HUES6 (cell line): ENCODE data around the gene ATG10.
"Not testable (repeated sequence)": the region's sequence is repeated elsewhere in the genome, so short reads cannot be mapped to it uniquely, and the experiment has no call there.

Experiments
- H3K27ac ChIP-seq: 2 replicates; pipeline ENCODE4 v1.7.0; 2013; ENCODE audit warnings: low read depth, mild to moderate bottlenecking, low read length, inconsistent platforms
- H3K27me3 ChIP-seq: 2 replicates; pipeline ENCODE4 v1.6.1; 2013; ENCODE audit warnings: low read length; ENCODE audit not compliant: control insufficient read depth, insufficient read depth
- H3K36me3 ChIP-seq: 2 replicates; pipeline ENCODE4 v1.6.1; 2013; ENCODE audit warnings: low read length; ENCODE audit not compliant: control insufficient read depth, insufficient read depth
- H3K4me1 ChIP-seq: 2 replicates; pipeline ENCODE4 v1.6.1; 2013; ENCODE audit warnings: low read length; ENCODE audit not compliant: control insufficient read depth, insufficient read depth
- H3K4me3 ChIP-seq: 2 replicates; pipeline ENCODE4 v1.5.1; 2013; ENCODE audit warnings: low read depth, low read length
- H3K9ac ChIP-seq: one replicate; pipeline ENCODE4 v1.6.1; 2013; ENCODE audit warnings: mild to moderate bottlenecking, low read length
- H3K9me3 ChIP-seq: 2 replicates; pipeline ENCODE4 v1.6.1; 2013; ENCODE audit warnings: low read depth, low read length; ENCODE audit not compliant: control insufficient read depth, insufficient read depth

Gene ATG10

DNA sequence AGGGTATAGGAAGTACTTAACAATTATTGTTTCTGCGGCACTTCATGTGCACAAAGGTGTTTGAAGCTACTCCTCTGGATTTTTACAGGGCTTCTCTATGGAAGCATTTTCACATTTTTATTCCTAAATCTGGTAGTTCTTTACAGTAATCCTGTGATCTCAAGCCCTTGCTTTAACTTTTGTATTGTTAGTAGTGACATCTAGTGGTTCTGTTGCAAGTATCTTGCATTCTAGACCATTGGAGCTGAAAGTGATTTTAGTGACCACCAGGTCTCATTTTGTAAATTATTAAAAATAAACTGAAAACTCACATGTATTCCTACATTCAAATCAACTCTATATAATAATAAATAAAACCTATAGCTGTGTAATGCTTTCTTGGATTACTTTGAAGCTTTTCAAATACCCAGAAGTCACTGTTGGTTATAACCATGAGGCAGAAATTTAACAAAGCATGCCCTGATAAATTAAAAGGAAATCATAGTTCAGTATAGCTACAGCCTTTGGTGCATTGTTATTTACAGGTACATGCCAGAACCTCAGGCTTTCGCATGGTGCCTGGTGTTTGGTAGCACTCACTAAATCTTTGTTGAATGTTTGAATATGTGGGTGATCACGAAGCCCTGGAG is 287.5 kb downstream of the ATG10 start:
- Histone ChIP-seq H3K4me1 (peaks cover 12% of the 10 kb centered on the region; the same call in 1 of the 2 replicates), H3K27me3 (no peaks in the 10 kb centered on the region), H3K9me3 (no peaks in the 10 kb centered on the region), H3K4me3 (no peak overlapping the region), H3K9ac (no peak overlapping the region), H3K36me3 (no peaks in the 10 kb centered on the region), H3K27ac (no peak overlapping the region)

DNA sequence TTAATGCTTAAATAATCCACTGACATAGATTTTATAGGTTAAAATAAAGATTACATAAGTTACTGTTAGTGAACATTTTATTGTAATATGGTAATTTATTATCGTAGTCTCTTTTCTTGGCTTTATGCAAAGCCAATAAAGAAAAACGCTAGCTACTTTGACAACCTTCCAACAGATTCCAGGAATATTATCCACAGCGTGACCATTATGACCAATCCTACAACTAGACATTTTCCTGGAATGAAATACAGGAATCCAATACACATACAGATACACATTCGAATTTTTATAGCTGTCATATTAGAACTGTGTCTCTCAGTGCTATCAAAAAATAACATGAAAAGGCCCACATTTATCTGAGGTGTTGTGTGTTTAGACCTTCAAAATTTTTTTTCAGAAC is 293.2 kb downstream of the ATG10 start:
- H3K9ac ChIP-seq = no peak overlapping the region
- no peaks in the 10 kb centered on the region; the same call in 1 of the 2 replicates for H3K36me3 ChIP-seq
- no peaks in the 10 kb centered on the region for H3K4me1 ChIP-seq
- no peak overlapping the region for H3K27ac ChIP-seq
- peaks cover 12% of the 10 kb centered on the region for H3K9me3 ChIP-seq
- no peak overlapping the region for H3K4me3 ChIP-seq
- no peaks in the 10 kb centered on the region for H3K27me3 ChIP-seq

DNA sequence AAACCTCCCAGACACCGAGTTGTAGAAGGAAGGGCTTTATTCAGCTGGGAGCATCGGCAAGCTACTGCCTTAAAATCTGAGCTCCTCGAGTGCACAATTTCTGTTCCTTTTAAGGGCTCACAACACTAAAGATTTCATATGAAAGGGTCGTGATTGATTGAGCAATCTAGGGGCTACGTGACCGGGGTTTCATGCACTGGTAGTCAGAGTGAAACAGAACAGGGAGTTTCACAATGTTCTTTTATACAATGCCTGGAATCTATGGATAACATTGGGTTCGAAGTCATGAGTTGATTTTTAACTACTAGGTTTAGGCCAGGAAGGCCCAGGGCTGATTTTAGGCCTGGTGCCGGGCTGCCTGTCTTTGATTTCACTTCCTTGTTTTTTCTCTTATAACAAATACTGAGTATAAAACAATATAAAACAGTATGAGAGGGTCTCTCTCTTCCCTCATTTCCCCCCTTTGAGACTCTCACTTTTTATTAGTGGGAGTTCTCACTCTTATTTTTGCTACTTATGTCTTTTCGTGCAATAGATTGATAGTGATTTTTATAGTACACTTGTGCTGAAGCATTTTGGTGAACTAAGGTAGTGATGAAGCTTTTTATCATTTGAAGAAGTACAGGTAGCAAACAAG is 295.6 kb downstream of the ATG10 start:
- not testable (repeated sequence) for H3K27ac ChIP-seq, H3K9ac ChIP-seq, H3K27me3 ChIP-seq, H3K4me1 ChIP-seq, H3K4me3 ChIP-seq, H3K36me3 ChIP-seq
- peaks cover 12% of the 10 kb centered on the region for H3K9me3 ChIP-seq

DNA sequence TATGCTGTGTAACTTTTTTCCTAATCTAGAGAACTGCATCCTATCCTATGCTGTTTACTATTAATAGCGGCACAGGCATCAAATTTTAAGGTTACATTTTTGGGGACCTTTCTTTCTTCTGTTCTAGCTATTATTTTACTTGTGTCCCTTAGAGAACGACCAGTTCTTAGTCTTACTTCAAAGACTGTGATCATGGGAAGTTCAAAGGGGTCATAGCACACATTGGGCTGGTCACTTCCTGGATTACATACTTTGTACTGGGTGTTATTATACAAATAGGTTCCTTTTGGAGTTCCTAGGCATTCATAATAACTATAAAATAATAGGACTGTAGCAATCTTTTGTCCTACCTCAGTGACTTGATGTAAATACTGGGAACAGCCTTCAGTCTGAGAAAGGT is 297.5 kb downstream of the ATG10 start:
- H3K27ac ChIP-seq, H3K9ac ChIP-seq, H3K27me3 ChIP-seq, H3K36me3 ChIP-seq, H3K4me1 ChIP-seq, H3K4me3 ChIP-seq: not testable (repeated sequence)
- peaks cover 12% of the 10 kb centered on the region for H3K9me3 ChIP-seq

GRCh38 chr5:82272571-82273356 is 300.9 kb downstream of the ATG10 start:
- peaks cover 10% of the 10 kb centered on the region; the same call in 1 of the 2 replicates for H3K4me1 ChIP-seq
- H3K27me3 ChIP-seq, H3K27ac ChIP-seq, H3K9me3 ChIP-seq, H3K9ac ChIP-seq, H3K4me3 ChIP-seq: not testable (repeated sequence)
- H3K36me3 ChIP-seq = peaks cover 32% of the 10 kb centered on the region

GRCh38 chr5:82273426-82273825 is 301.6 kb downstream of the ATG10 start:
- peaks cover 10% of the 10 kb centered on the region; the same call in 1 of the 2 replicates for H3K4me1 ChIP-seq
- H3K4me3 ChIP-seq, H3K27me3 ChIP-seq, H3K9ac ChIP-seq, H3K9me3 ChIP-seq, H3K27ac ChIP-seq: not testable (repeated sequence)
- H3K36me3 ChIP-seq = peaks cover 34% of the 10 kb centered on the region

DNA sequence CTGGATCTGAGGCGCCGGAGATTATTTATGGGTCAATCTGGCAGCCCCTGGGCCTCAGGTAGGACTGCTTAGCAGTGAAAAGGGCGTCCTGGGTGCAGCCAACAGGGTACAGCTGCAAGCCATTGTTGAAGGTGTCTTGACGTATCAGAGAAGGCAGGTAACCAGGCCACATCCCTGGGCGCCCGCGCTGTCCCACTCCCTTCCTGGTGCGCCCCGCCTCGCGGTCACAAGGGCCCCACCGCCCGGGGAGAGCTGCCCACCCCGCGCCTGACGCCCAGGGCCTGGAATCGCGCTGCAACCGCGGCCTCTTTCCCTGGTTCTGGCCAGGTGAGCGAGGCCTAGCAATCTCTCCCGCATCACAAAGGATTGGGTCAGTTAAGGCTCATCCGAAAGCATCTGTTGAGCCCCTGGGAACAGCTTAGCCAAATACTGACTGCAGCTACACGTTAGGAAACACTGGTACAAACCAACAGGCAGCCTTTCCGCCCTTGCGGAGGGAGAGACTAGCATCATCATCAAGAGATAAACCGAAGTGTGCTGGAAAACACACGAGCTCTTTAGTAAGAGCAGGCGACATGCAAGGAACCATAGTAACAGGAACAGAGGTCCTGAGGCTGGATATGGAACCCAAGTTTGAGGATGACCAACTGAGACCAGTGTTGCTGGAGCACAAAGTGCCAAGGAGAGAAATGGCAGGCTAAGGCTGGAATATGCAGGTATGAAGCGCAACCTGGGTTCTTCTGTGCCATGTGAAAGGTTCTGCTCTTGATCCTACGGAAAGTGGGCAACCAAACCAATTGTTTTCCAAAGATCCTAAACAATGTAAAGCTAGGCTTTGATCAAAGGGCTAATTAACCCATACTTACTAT is 302.8 kb downstream of the ATG10 start:
- Histone ChIP-seq H3K4me1 (peaks cover 10% of the 10 kb centered on the region; the same call in 1 of the 2 replicates), H3K9ac (peak overlapping the region; percentile 51), H3K4me3 (0 out of 2 replicates have a peak overlapping the region, but pooled peaks have one; percentile 5), H3K27ac (no peak overlapping the region), H3K9me3 (no peaks in the 10 kb centered on the region), H3K27me3 (no peaks in the 10 kb centered on the region), H3K36me3 (peaks cover 34% of the 10 kb centered on the region)

DNA sequence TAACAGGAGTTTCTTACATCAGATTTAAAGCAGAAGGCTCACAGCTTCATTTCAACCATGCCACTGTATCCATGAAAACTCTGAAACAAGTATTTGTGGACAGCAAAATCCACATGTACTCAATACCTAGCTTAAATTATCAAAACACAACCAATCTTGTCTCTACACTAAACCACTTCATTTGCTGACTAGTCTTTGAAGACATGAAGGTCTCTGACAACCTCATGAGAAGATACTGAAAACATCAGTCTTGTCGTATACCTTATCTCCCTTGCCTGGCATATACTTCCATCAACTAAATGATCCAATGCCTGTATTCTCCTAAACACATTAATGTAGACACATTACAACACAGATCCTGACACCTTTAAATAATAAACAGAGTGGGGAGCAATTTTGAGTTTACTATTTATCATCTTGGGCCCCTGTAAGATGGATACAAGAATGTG is 303.4 kb downstream of the ATG10 start:
- H3K9me3 ChIP-seq = no peaks in the 10 kb centered on the region
- H3K9ac ChIP-seq = no peak overlapping the region
- peaks cover 10% of the 10 kb centered on the region; the same call in 1 of the 2 replicates for H3K4me1 ChIP-seq
- no peak overlapping the region for H3K4me3 ChIP-seq
- no peaks in the 10 kb centered on the region for H3K27me3 ChIP-seq
- peaks cover 34% of the 10 kb centered on the region for H3K36me3 ChIP-seq
- no peak overlapping the region for H3K27ac ChIP-seq

- Histone ChIP-seq H3K27ac (peak overlapping the region; percentile 99), H3K9me3 (no peaks in the 10 kb centered on the region), H3K36me3 (peaks cover 34% of the 10 kb centered on the region), H3K4me3 (peak overlapping the region; percentile 93), H3K4me1 (peaks cover 10% of the 10 kb centered on the region; the same call in 1 of the 2 replicates), H3K27me3 (no peaks in the 10 kb centered on the region), H3K9ac (peak overlapping the region; percentile 99)
These were observed 305.2 kb downstream of the ATG10 start for GRCh38 chr5:82276800-82277612.

- Histone ChIP-seq H3K9me3 (no peaks in the 10 kb centered on the region), H3K27me3 (no peaks in the 10 kb centered on the region), H3K4me1 (peaks cover 10% of the 10 kb centered on the region; the same call in 1 of the 2 replicates), H3K27ac (peak overlapping the region; percentile 99), H3K9ac (peak overlapping the region; percentile 99), H3K4me3 (peak overlapping the region; percentile 93), H3K36me3 (peaks cover 34% of the 10 kb centered on the region)
These were observed 305.8 kb downstream of the ATG10 start for GRCh38 chr5:82277613-82277986.
